Osteoblast (primary cell): ENCODE measurements around the gene SLC39A12. TPM values are rescaled to one million over a fixed set of nuclear protein-coding genes. Genes with fewer than 3 reads are reported as not detected.

Experiments used
- DNase-seq: peaks from one replicate; pipeline ENCODE4 v3.0.0; 2011; ENCODE audit warnings: low spot score, mixed read lengths; ENCODE audit not compliant: insufficient read length; ENCODE audit errors: missing footprints
- H2AFZ ChIP-seq: 2 replicates; pipeline ENCODE4 v1.6.0; 2011; ENCODE audit warnings: mild to moderate bottlenecking, low read length
- H3K27ac ChIP-seq: 2 replicates; pipeline ENCODE4 v1.5.1; 2011; ENCODE audit warnings: mild to moderate bottlenecking, low read depth, low read length, moderate library complexity
- H3K27me3 ChIP-seq: 2 replicates; pipeline ENCODE4 v1.6.0; 2012; ENCODE audit warnings: mild to moderate bottlenecking, control low read depth, inconsistent platforms, low read length, moderate library complexity; ENCODE audit not compliant: insufficient read depth
- H3K36me3 ChIP-seq: 2 replicates; pipeline ENCODE4 v1.5.1; 2011; ENCODE audit warnings: mild to moderate bottlenecking, low read length, control low read depth, moderate library complexity; ENCODE audit not compliant: insufficient read depth
- H3K4me1 ChIP-seq: 2 replicates; pipeline ENCODE4 v1.5.1; 2011; ENCODE audit warnings: mild to moderate bottlenecking, low read length, control low read depth, moderate library complexity; ENCODE audit not compliant: insufficient read depth
- H3K4me2 ChIP-seq: 2 replicates; pipeline ENCODE4 v1.6.0; 2011; ENCODE audit warnings: mild to moderate bottlenecking, low read length; ENCODE audit not compliant: insufficient read depth
- H3K4me3 ChIP-seq: fragments of 200-600 bp; sonication (generic); 3 replicates; pipeline ENCODE4 v1.5.1; 2012; ENCODE audit warnings: mild to moderate bottlenecking, low read length, inconsistent platforms; ENCODE audit not compliant: insufficient read depth
- H3K79me2 ChIP-seq: 2 replicates; pipeline ENCODE4 v1.6.0; 2012; ENCODE audit warnings: mild to moderate bottlenecking, low read length, control low read depth, inconsistent platforms; ENCODE audit not compliant: insufficient read depth
- H3K9me3 ChIP-seq: 2 replicates; pipeline ENCODE4 v1.5.1; 2011; ENCODE audit warnings: low read depth, low read length, control low read depth
- H4K20me1 ChIP-seq: 2 replicates; pipeline ENCODE4 v1.6.0; 2012; ENCODE audit warnings: mild to moderate bottlenecking, low read length, control low read depth; ENCODE audit not compliant: insufficient read depth
- CTCF ChIP-seq: IDR thresholded peaks from 2 replicates; pipeline ENCODE4 v1.5.1; 2011; ENCODE audit warnings: mild to moderate bottlenecking, low read depth, low read length, moderate library complexity; ENCODE audit errors: extremely low read depth
- total RNA-seq: library from RNA; depleted of rRNA; stranded (reverse); fragments of >200 nt; gene quantifications from 2 replicates; pipeline ENCODE4 v1.2.3, GENCODE V29; 2012

SLC39A12 gene
- total RNA-seq, 1 donor: not detected

- no peak for DNase-seq
- no peaks in the 10 kb centered on the region for H3K79me2 ChIP-seq
- no peak for TF ChIP-seq CTCF
- no peak overlapping the region for H3K4me3 ChIP-seq
- no peaks in the 10 kb centered on the region for H3K36me3 ChIP-seq
- no peaks in the 10 kb centered on the region for H3K9me3 ChIP-seq
- H2AFZ ChIP-seq: peak overlapping the region; percentile 61
- peaks cover 2% of the 10 kb centered on the region for H3K27me3 ChIP-seq
- H3K4me2 ChIP-seq: no peak overlapping the region
- H4K20me1 ChIP-seq: no peaks in the 10 kb centered on the region
- H3K4me1 ChIP-seq: peaks cover 15% of the 10 kb centered on the region
- no peak overlapping the region for H3K27ac ChIP-seq
These were observed 3.1 kb downstream of the SLC39A12 start for GRCh38 chr10:17954861-17955260.

- H3K4me3 ChIP-seq: no peak overlapping the region
- H2AFZ ChIP-seq: no peak overlapping the region
- no peak for TF ChIP-seq CTCF
- no peak overlapping the region for H3K4me2 ChIP-seq
- H3K79me2 ChIP-seq: no peaks in the 10 kb centered on the region
- H4K20me1 ChIP-seq: no peaks in the 10 kb centered on the region
- no peak overlapping the region for H3K27ac ChIP-seq
- H3K27me3 ChIP-seq: peaks cover 2% of the 10 kb centered on the region
- no peaks in the 10 kb centered on the region for H3K36me3 ChIP-seq
- no peaks in the 10 kb centered on the region for H3K9me3 ChIP-seq
- no peak for DNase-seq
- peaks cover 12% of the 10 kb centered on the region for H3K4me1 ChIP-seq
These were observed 6.3 kb downstream of the SLC39A12 start for GRCh38 chr10:17958049-17958448.

GRCh38 chr10:17959870-17960269 is 8.2 kb downstream of the SLC39A12 start:
- Histone ChIP-seq H2AFZ (no peak overlapping the region), H3K4me1 (peaks cover 10% of the 10 kb centered on the region), H3K36me3 (no peaks in the 10 kb centered on the region), H3K27ac (no peak overlapping the region), H3K4me2 (no peak overlapping the region), H3K79me2 (no peaks in the 10 kb centered on the region), H3K4me3 (no peak overlapping the region), H3K27me3 (peaks cover 2% of the 10 kb centered on the region), H4K20me1 (no peaks in the 10 kb centered on the region), H3K9me3 (no peaks in the 10 kb centered on the region)
- TF ChIP-seq CTCF: no peak
- DNase-seq: no peak

GRCh38 chr10:17961551-17962422 is 10.1 kb downstream of the SLC39A12 start:
- Histone ChIP-seq H3K9me3 (no peaks in the 10 kb centered on the region), H3K4me3 (no peak overlapping the region), H2AFZ (no peak overlapping the region), H3K27me3 (no peaks in the 10 kb centered on the region), H4K20me1 (no peaks in the 10 kb centered on the region), H3K36me3 (no peaks in the 10 kb centered on the region), H3K79me2 (no peaks in the 10 kb centered on the region), H3K4me1 (peaks cover 8% of the 10 kb centered on the region), H3K4me2 (peak overlapping the region; percentile 59), H3K27ac (no peak overlapping the region)
- DNase-seq: no peak
- no peak for TF ChIP-seq CTCF
